ENCODE measurements around the gene SMCHD1.
"Not testable (repeated sequence)": the region's sequence is repeated elsewhere in the genome, so short reads cannot be mapped to it uniquely, and the experiment has no call there.

The SMCHD1 gene

GRCh38 chr18:2814928-2815327 lies 159.4 kb downstream of the SMCHD1 start:
- no peak for DNase-seq (ENCODE audit: low read depth in 2 of 3, low spot score in 1 of 3)

GRCh38 chr18:2818281-2818680 lies 162.8 kb downstream of the SMCHD1 start:
- no peak for DNase-seq (ENCODE audit: low read depth in 2 of 3, low spot score in 1 of 3)

DNA sequence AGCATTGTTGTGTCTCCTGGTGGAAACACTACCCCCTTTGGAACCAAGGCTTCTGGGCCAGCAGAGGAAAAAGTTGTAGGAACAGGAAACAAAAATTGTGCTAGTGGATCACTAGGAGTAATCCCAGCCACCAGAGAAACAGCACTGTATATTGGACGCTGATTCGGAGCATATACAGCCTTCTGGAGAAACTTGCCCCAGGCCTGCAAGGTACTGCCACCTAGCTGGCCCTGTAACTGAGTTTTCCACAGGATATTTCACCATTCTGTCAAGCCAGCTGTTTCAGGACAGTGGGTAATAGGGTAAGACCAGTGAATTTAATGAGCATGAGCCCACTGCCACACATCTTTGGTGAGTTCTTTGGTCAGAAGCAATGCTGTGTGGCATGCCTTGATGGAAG lies 166.2 kb downstream of the SMCHD1 start:
- DNase-seq (ENCODE audit: low read depth in 2 of 3, low spot score in 1 of 3): no peak

DNA sequence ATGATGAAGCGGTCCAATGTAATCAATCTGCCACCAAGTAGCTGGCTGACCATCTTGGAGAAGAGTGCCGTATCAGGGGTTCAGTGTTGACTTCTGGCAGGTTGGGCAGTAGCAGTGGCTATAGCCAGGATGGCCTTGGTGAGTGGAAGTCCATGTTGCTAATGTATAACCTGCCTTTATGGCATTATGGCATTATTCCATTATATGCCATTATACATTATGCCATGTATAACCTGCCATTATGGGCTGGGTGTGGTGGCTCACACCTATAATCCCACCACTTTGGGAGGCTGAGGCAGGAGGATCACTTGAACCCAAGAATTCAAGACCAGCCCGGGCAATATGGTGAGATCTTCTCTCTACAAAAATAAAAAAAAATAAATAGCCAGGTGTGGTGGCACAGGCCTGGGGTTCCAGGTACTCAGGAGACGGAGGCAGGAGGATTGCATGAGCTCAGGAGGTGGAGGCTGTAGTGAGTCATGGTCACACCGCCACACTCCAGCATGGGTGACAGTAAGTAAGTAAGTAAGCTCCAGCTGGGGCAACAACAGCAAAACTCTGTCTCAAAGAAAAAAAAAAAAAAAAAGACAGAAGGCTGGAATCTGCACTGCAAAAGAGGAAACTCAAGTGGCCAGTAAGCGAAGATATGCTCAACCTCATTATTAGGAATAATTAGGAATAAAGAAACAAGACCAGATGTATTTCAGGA lies 166.8 kb downstream of the SMCHD1 start:
- DNase-seq (ENCODE audit: low read depth in 2 of 3, low spot score in 1 of 3): no peak

DNA sequence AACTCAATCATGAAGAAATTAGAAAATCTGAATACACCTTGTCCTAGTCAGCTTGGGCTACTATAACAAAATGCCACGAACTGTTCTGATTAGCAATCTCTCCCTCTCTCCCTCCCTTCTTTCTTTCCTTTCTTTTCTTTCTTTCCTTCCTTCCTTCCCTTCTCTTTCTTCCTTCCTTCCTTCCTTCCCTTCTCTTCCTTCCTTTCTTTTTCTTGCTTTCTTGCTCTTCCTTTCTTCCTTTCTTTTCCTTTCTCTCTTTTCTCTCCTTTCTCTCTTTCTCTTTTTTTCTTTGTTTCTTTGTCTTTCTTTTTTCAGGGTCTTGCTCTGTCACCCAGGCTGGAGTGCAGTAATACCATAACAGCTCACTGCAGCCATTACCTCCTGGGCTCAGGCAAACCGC lies 167.7 kb downstream of the SMCHD1 start:
- no peak for DNase-seq (ENCODE audit: low read depth in 2 of 3, low spot score in 1 of 3)

- no peak for DNase-seq (ENCODE audit: low read depth in 2 of 3, low spot score in 1 of 3)
These were observed 168.4 kb downstream of the SMCHD1 start for GRCh38 chr18:2823966-2824365.

GRCh38 chr18:2824865-2825264 lies 169.3 kb downstream of the SMCHD1 start:
- DNase-seq (ENCODE audit: low read depth in 2 of 3, low spot score in 1 of 3): no peak

DNA sequence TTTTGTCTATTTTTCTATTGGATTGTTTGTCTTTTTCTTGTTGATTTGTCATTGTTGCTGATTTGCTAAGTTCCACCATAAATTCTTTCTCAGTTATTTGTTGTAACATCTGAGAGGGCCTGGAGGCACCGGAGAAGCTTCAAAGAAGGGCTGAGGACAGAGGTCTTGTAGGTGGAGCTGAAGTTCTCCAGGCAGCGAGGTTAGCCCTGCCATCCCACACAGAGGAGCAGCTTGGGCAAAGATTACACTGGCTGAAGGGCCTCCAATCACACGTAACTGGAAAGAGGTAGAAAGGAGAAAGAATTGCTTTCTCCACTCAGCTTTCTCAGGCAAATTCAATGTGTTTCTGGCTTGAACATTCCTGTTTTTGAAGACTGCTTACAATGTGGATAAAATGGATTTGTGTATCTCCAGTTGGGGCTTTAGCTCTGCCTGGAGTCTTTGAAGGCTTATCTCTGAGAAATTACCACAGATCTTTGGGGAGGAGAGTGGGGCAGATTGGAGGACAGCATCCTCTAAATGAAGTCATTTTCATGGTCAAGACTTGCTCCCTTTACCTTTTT lies 170.2 kb downstream of the SMCHD1 start:
- no peak for DNase-seq (ENCODE audit: low read depth in 2 of 3, low spot score in 1 of 3)

GRCh38 chr18:2826581-2826980 lies 171.1 kb downstream of the SMCHD1 start:
- no peak for DNase-seq (ENCODE audit: low read depth in 2 of 3, low spot score in 1 of 3)

- DNase-seq (ENCODE audit: low read depth in 2 of 3, low spot score in 1 of 3): no peak
These were observed 171.5 kb downstream of the SMCHD1 start for GRCh38 chr18:2827061-2827460.

DNA sequence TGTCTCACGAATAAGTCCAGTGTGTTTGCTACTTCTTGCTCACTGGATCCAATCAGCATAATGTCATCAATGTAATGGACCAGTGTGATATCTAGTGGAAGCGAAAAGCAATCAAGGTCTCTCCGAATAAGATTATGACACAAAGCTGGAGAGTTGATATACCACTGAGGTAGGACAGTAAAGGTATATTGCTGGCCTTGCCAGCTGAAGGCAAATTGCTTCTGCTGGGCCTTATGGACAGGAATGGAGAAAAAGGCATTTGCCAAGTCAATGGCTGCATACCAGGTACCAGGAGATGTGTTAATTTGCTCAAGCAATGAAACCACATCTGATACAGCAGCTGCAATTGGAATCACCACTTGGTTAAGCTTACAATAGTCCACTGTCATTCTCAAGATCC lies 180.6 kb downstream of the SMCHD1 start:
- not testable (repeated sequence) for DNase-seq (ENCODE audit: low read depth in 2 of 3, low spot score in 1 of 3)

- not testable (repeated sequence) for DNase-seq (ENCODE audit: low read depth in 2 of 3, low spot score in 1 of 3)
These were observed 181.8 kb downstream of the SMCHD1 start for GRCh38 chr18:2837290-2837689.

DNA sequence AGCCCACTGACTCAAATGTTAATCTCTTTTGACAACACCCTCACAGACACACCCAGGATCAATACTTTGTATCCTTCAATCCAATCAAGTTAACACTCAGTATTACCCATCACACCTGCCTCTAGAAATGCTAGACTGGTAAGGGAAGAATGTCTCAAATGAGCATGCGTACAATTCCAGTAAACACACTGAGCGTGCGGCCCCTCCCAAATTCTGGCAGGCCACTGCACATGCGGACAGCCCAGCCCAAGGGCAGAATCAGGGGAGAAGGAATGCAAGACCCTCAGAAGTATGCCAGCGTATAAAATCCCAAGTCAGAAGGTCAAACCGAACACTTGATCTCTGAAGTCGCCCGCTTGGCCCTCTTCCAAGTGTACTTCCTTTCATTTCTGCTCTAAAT lies 183.7 kb downstream of the SMCHD1 start:
- DNase-seq (ENCODE audit: low read depth in 2 of 3, low spot score in 1 of 3): no peak

DNA sequence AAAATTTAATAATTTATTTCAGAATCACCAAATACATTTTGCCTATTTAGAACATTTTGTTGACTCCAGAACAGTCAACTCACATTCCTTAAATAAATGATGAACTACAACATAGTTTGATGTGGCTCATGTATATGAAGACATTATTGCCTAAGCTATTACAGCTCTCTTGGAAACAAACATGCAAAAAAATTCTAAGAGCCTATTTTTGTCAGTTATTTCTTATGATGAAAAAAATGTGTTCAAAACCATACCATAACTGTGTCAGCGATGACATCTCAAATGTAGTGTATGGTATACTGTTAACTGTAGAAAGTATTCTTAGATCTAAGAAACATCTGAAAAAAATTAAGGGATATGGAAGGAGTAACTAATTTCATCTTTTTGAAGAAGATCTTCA lies 185.0 kb downstream of the SMCHD1 start:
- DNase-seq (ENCODE audit: low read depth in 2 of 3, low spot score in 1 of 3): no peak

DNA sequence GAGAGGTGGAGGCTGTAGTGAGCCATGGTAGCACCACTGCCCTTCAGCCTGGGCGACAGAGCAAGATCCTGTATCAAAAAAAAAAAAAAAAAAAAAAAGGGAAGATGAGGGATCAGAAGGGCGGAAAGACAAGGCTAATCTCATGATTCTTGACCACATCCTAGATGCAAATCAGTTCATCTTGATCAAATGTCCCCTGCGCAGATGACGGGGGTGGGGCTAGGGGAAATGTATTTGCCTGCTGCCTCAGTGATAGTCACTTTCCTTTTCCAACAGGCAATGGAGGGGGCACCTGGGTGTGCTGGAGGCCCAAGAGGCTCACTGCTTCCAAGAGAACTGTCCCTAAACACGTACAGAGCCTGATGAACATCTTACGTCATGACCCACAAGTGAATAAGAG lies 187.6 kb downstream of the SMCHD1 start:
- DNase-seq (ENCODE audit: low read depth in 2 of 3, low spot score in 1 of 3): no peak

DNA sequence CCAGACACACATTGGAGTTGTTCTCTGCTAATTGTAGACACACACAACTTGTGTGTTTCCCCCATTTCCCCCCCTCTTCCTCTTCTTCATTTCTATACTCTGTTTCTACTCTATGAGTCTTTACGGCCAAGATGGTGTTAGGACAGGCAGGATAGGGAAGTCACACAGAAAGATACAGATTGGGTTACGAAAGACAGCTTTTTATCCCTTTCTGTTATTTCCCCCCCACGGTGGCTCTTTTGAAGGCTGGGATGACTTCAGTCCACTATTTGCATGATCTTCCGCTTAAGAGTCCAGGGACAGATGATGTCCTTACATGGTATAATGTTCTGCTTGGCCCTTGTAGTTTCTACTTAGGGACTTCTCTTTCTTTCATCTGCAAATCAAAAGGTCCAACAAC lies 189.6 kb downstream of the SMCHD1 start:
- DNase-seq (ENCODE audit: low read depth in 2 of 3, low spot score in 1 of 3): no peak

- peak in 1 of 3 donors; percentile 12 for DNase-seq (ENCODE audit: low read depth in 2 of 3, low spot score in 1 of 3)
These were observed 191.2 kb downstream of the SMCHD1 start, which contains the start of gene EMILIN2 for GRCh38 chr18:2846636-2847316. Gene EMILIN2 (plus strand): TSS chr18:2847006. CDS start chr18:2847189, 183 bp downstream.

GRCh38 chr18:2847317-2848246 lies 192.1 kb downstream of the SMCHD1 start:
- DNase-seq (ENCODE audit: low read depth in 2 of 3, low spot score in 1 of 3): peak in 1 of 3 donors; percentile 16

DNA sequence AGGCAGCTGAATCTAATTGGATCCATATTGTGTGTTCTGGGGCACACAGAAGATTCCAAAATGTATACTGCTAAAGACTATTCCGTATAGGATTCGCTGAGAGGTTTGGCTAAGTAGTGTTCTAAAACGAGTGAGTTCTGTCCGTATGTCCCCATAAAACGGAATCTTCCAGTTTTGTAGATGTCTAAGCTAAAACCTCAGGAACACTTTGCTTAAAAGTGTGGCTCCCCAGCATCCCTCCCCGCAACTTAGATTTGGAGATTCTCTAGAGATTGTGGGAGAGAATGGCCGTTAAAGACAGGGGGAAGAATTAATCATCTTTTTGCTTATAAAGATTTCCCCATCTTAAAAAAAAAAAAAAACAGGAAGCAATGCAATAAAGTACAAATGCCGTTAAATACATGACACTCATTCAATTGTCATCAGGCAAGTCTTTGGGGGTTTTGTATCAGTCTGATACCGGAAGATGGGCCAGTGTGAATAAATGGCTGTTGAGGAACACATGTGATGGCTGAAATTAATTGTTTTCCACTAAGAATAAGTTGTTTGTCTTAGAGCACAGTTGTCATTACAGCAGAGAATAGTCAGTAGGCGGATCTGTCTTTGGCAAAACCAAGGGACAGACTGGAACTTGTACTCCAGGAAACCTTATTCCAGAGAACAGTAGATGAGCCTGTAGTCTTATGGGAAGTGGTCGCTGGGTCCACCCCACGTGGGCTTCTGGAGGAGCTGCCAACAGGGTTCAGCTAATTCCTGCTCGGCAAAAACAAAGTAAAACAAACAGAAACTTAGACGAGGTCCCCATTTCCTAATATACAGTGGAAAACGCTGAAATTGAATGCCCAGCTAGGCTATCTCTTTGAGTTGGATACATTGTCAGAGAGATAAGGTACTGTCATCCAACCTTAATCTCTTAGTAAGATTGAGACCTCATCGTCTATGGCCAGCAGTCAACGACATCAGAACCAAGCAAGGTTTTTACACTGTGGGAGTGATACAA lies 193.0 kb downstream of the SMCHD1 start:
- DNase-seq (ENCODE audit: low read depth in 2 of 3, low spot score in 1 of 3): no peak

GRCh38 chr18:2850816-2851215 lies 195.3 kb downstream of the SMCHD1 start:
- no peak for DNase-seq (ENCODE audit: low read depth in 2 of 3, low spot score in 1 of 3)

All from stimulated activated CD4-positive, alpha-beta T cell treated with anti-CD3 and anti-CD28 coated beads, Interleukin-12 subunit alpha, Interleukin-12 subunit beta, amount 100 ng/mL, for 48 hours (primary cell).